ENCODE data around the gene CAVIN2.

DNA sequence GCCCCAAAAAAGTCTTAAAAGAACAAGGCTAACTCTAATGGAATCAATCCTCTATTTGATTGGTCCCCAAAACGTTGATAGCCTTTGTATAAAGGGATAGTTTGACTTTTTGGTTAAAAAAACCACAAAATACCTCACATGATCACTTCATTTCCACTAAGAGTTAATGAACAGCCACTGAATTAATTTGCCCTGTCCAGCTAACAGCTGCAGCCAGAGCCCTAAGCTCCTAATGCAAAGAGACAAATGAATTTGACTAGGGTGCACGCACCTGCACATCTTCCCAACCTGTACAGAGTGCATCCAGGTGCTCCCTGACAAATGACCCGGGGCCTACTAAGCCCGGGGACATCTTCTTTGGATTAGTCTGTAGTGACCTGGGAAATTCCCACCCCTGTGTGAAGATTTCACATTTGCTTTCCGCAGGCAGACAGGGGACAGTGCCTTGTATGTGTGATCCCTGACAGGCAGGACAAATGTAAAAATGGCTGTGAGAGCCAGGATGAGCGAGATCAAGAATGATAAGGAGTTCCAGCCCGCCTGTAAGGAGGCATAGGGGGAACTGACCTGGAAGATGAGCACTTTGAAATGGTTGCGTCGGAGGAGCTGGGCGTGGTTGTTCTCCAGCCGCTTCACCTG is 893 bp downstream of the CAVIN2 start:
- TF ChIP-seq, protein P1, sequence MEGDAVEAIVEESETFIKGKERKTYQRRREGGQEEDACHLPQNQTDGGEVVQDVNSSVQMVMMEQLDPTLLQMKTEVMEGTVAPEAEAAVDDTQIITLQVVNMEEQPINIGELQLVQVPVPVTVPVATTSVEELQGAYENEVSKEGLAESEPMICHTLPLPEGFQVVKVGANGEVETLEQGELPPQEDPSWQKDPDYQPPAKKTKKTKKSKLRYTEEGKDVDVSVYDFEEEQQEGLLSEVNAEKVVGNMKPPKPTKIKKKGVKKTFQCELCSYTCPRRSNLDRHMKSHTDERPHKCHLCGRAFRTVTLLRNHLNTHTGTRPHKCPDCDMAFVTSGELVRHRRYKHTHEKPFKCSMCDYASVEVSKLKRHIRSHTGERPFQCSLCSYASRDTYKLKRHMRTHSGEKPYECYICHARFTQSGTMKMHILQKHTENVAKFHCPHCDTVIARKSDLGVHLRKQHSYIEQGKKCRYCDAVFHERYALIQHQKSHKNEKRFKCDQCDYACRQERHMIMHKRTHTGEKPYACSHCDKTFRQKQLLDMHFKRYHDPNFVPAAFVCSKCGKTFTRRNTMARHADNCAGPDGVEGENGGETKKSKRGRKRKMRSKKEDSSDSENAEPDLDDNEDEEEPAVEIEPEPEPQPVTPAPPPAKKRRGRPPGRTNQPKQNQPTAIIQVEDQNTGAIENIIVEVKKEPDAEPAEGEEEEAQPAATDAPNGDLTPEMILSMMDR (IDR thresholded peaks at IDR 0.05), result no peak
- no peak for TF ChIP-seq POLR2A (IDR thresholded peaks at IDR 0.05)
- TF ChIP-seq POLR2AphosphoS5 (IDR thresholded peaks at IDR 0.05; ENCODE audit: insufficient read depth in 1 of 2, low read depth in 1 of 2), result no peak
